GM21423 (cell line): ENCODE data around the gene BCL2A1.
A peak's percentile ranks its signal among the peaks of the same experiment; 100 is the strongest.
"Not testable (repeated sequence)": the region's sequence is repeated elsewhere in the genome, so short reads cannot be mapped to it uniquely, and the experiment has no call there.

Experiments
- ATAC-seq: cut with Tn5 transposase; IDR thresholded peaks from one replicate; pipeline ENCODE4 v1.9.1; 2021; ENCODE audit warnings: mild to moderate bottlenecking, moderate library complexity; ENCODE audit not compliant: unreplicated experiment

The BCL2A1 gene

DNA sequence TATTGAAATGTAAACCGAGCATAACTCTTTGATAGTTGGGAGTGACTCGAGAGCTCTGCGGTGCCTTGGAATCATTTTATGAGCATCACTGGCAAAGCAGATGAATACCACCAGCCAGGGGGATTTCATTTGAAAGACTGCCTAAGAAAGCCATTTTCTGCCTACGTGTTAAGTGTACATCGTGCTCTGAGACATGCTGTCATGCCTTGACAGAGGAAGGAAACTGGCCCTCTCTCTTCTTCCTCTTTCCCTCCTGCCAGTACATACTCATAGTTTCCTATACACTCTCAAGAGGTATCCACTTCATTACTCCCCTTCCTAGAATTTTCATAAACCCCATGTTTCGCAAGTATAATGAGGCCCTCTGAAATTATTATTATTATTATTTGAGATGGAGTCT is 8.8 kb downstream of the BCL2A1 start:
- ATAC-seq: no peak

DNA sequence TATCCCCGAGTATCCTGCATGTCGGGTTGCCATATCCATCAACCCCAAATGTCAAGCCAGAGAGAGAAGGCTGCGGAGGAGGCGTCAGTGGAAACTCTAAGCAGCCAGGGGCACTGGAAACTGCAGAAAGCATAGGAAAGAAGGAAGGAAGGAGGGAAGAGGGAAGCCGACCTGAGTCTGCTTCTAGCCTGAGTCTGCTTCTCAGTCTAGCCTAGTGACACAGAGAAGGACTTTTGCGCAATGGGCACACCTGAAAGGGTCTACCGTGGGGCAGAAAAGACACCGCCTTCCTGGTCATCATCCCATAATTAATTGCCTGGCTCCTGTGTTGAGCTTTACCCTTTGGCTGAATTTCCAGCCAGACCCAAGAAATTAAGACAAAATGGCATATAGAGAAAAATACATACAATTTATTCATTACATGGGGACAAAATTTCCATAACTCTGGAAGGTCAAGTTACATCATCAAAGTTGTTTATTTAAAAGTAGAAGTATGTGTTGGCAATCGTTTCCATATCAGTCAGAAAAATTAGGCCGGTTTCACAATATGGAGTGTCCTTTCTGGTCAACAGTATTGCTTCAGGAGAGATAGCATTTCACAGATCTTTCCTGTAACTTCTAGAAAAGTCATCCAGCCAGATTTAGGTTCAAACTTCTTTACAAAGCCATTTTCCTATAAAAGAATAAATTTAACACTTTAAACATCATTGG is 10.3 kb downstream of the BCL2A1 start:
- ATAC-seq: no peak

DNA sequence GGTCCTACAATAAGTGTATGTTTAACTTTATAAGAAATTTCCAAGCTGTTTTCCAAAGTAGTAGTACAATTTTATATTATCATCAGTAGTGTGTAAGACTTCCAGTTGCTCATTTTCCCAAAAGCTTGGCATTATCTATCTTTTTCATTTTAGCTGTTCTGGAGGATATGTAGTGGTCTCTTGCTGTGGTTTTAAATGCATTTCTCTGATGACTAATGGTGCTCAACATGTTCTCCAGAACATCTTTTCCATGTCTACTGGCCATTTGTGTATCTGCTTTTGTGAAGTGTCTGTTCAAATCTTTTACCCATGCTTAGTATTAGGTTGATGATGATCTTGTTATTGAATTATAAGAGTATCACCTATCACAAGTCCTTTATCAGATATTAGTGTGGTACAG is 13.3 kb downstream of the BCL2A1 start:
- no peak for ATAC-seq

DNA sequence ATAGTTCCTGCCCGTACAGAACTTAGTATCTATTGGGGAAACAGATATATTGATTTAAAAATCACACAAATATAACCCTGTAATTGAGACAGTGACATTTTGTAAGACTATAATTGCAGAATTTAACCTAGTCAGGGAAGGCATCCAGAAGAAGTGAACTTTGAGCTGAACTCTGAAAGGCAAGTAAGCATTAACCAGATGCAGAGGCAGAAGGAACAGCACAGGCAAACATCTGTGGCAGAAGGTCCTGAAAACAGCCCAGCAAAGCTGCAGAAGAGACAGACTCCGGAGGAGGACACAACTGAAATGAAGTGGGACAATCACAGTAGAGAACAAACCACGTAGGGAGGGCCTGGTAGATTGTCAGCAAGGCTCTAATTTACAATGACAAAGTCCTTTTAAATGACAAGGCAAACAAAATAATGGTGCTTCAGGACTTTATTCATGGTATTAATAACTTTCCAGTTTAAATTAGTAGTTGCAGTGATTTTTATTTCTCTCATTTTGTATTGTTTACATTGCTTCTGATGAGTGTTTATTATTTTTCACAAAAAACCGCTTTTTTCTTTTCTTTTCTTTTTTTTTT is 14.5 kb downstream of the BCL2A1 start:
- ATAC-seq: no peak

DNA sequence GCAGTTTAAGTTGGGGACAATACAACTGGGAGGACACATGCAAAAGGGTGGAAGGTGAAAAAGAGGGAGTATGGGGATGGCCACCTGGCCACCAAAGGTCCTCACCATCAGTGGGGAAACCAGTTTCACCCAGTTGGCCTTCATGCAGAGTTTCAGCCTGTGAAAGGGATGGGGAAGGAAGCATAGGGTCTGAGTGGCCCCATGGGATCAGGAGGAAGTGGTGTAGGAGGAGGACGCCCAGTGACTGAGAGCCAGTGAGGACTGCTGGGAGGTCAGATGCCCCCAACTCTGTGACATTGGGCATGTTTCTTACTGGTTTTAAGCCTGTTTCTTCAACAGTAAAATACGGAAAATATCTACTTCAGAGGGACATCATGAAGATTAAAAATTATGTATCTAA is 16.3 kb downstream of the BCL2A1 start:
- no peak for ATAC-seq

DNA sequence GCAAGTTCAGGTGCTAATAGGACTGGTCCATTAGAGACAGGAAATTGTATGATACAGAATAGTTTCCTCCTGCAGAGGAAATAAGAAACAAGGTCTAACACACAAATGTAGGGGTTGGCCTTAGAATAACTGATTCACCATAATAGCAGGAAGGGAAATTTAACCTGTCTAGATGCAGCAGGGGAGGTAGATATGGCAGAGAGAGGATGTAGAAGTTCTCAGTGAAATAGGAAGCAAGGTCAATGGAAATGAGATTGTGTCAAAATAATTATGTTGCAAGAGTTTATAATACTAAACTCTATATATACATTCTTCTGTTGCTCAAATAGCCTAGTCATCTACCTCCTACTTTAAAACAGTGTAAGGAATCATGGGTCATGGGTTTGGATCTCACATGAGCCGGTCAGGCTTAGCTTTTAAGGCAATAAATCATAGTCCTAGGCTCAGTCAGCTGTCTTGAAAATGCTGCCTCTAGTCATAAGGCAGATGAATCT is 17.0 kb downstream of the BCL2A1 start:
- no peak for ATAC-seq

DNA sequence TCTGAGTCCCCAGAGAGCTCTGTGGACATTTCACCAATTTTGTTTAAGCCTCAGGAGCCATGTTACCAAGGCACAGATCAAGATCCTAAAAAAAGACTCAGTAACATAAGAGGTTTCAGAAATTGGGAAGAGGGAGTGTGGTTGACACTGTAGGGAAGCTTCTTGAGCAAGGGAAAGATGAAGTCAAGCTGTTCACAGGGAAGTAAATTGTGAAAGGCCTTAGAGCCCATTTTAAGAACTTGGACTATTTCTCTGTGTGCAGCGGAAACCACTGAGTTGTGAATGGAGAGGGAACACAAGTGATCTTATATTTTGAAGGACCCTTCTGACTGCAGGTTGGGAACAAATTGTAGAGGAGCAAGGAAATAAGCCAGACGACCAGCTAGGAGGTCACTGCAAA is 18.7 kb downstream of the BCL2A1 start:
- ATAC-seq: no peak

DNA sequence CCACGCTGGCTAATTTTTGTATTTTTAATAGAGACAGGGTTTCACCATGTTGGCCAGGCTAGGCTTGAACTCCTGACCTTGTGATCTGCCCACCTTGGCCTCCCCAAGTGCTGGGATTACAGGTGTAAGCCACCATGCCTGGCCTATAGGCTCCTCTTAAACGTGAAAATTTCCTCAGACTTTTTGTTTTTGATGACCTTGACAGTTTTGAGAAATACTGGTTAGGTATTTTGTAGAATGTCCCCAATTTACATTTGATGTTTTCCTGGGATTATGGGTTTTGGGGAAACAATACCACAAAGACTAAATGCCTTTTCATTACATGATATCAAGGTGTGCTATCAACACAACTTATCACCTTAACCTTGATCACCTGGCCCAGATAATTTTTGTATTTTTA is 20.7 kb downstream of the BCL2A1 start:
- no peak for ATAC-seq

DNA sequence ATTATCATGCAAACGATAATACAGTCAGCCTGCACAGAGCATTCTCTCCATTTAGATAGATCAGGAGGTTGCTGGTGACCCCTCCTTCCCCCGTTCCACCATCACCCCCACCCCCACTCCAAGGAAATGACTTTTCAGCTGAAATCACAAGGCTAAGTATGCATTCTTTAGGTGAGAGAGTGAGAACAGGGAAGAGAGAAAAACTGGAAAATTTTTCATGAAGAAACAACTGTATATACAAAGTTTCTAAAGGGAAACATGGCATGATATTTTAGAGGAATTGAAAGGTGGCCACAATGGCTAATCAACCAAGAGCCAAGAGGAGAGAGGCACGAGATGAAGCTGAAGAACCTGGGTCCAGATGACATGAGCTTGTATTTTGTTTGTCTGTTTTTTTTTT is 22.2 kb downstream of the BCL2A1 start:
- ATAC-seq: no peak

DNA sequence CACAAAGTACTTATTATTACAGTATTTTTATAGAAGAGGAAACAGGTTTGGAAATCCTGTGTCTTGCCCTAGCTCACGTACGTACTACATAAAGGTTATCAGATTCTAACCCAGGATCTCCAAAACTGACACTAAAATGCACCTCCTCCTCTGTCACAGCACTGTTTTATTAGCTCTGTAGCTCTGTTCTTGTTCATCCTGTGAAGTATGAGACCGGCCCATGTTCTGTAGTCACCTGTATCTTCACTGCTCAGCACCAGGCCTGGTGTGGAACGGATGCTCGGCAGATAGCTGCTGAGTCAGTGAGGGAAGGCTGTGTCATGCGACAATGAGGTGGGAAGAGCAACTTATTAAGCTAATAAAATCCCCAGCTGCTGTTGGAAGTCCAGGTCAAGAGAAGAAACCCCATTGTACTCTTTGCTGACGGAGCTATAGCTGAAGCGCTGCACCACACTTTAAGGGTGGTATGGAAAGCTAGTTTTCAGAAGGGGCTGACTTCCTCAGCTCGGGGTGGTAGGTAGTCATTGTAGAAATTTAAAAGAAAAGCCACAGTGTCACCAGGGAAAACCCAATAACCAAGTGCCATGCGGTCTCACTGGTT is 22.8 kb downstream of the BCL2A1 start:
- ATAC-seq: peak; percentile 57

DNA sequence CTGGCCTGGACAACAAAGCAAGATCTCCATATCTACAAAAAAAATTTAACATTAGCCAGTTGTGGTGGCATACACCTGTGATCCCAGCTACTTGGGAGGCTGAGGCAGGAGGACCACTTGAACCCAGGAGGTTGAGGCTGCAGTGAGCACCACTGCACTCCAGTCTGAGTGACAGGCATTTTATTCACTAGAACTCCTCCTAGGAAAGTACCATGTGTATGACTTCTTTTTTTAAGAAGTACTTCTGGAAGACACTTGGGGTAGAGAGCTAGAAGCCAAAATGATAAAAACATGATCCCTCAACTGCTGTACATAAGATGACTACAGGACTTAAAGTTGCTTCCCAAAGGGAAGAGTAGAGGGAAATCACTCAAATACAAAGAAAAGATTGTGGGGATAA is 24.0 kb downstream of the BCL2A1 start:
- no peak for ATAC-seq

DNA sequence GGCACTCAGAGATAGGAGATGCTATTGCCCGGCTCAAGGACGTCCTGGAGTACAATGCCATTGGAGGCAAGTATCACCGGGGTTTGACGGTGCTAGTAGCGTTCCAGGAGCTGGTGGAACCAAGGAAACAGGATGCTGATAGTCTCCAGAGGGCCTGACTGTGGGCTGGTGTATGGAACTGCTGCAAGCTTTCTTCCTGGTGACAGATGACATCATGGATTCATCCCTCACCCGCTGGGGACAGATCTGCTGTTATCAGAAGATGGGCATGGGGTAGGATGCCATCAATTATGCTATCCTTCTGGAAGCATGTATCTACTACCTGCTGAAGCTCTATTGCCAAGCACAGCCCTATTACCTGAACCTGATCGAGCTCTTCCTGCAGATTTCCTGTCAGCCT is 26.4 kb downstream of the BCL2A1 start:
- no peak for ATAC-seq

DNA sequence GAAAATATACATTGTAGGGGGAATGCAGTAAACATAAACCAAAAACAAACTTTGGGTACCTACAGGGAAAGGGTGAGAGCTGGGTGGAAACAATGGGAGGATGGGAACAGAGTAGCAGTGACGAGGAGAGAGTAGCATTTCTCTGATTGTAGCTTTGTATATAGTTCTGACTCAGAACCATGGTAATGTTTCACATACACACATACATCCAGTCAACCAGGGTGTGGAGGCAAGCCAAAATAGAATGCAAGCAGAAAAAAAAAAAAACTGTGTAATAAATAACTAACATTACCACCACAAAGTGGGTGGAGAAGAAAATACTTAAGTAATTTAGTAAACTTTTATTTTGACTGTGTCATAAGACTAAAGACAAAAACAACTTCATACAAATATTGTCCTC is 27.2 kb downstream of the BCL2A1 start:
- ATAC-seq: peak; percentile 87

DNA sequence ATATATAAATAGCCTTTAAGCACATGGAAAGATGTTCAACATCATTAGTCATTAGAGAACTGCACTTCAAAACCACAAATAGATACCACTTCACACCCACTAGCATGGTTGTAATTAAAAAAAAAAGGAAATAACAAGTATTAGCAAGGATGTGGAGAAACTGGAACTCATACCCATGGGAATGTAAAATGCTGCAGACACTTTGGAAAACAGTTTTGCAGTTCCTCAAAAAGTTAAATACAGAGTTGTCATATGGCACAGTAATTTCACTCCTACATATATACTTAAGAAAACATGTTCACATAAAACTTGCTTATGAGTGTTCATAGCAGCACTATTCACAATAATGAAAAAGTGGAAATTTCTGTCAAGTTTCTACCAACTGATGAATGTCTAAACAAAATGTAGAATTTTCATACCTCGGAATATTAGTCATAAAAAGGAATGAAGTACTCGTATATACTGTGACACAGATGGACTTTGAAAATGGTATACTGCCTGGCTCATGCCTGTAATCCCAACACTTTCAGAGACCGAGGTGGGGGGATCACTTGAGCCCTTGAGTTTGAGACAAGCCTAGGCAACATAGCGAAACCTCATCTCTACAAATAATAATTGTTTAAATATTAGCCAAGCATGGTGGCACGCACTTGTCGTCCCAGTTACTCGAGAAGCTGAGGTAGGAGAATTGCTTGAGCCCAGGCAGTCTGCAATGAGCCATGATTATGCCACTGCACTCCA is 28.1 kb downstream of the BCL2A1 start:
- no peak for ATAC-seq

DNA sequence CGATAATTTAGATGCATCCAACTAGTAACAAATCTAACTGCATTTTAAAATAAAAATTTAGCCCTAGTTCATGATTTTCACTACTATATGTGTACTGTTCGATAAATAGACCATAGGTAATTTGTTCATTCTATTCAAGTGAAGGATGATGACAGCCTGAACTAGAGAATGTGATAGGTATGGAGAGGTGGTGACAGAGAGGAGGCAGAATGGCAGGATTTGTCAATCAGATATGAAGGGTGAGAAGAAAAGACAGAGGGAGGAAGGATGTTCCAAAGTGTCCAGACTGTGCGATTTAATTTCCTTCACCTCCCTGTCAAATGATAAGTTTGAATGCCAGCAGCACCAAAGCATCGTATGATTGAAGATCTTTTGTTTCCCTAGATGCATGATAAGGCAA is 31.6 kb downstream of the BCL2A1 start:
- no peak for ATAC-seq

DNA sequence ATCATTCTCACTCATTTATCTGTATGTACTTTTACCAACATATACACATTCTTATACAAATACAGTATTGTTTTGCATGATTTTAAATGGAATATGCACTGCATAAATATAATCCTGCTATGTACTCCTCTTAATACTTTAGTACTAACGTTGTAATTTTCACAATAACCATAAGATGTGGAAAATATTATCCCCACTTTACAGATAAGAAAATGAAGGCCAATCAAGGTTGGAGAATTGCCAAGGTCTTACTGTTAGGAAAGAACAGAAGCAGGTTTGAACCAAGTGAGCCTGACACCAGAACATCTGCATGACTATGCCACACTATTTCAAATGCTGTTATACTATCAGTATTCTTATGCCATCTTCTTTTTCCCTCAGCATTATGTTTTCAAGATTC is 32.9 kb downstream of the BCL2A1 start:
- no peak for ATAC-seq

DNA sequence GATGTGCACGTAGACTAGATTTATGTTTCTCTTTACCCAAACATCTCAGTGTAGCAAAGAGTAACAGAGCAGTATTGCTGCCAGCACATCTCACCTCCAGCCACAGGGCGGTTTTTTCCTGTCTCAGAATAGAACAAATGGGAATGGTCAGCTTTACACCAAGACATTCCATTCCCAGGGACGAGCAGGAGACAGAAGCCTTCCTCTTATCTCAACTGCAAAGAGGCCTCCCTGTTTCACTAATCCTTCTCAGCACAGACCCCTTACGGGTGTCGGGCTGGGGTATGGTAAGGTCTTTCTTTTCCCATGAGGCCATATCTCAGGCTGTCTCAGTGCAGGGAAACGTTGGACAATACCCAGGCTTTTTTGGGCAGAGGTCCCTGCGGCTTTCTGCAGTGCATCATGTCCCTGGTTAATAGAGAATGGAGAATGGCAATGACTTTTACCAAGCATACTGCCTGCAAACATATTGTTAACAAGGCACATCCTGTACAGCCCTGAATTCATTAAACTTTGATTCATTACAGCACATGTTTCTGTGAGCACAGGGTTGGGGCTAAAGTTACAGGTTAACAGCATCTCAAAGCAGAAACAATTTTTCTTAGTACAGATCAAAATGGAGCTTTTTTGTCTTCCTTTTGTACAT is 35.3 kb downstream of the BCL2A1 start:
- not testable (repeated sequence) for ATAC-seq

DNA sequence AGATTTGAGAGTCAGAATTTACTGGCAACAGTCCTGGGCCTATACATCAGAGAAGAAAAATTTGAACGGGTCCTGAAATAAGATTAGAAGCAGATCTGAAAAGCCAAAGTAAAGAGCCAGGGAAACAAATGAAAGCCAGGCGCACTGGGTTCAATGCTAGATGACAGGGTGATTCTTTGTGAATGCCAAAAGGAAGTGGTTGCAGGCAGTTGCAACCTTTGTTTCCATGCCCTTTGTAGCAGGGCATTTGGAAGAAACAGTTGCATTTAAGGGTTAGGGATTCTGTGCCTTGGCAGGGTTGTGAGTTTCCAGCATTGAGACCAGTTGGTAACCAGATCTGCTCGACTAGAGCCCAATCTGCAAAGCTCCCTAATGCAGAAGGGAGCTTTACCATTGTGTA is 37.8 kb downstream of the BCL2A1 start:
- no peak for ATAC-seq

DNA sequence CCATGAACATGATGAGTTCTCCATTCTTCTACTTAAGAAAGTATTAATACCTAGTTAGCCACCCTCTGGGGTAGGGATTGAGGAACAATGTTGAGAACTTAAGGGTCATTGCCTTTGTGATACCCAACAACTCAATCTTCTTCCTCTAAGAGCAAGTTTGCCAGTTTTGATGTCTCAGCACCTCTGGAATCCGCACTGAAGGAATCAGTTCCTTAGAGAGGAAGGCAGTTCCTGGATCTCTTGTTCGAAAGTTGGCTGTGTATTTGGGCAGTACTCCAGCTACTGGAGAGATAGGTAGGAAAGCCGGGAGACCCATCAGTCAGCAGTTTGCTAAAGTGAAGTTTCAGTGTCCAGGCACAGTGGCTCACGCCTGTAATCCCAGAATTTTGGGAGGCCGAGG is 38.5 kb downstream of the BCL2A1 start:
- no peak for ATAC-seq

DNA sequence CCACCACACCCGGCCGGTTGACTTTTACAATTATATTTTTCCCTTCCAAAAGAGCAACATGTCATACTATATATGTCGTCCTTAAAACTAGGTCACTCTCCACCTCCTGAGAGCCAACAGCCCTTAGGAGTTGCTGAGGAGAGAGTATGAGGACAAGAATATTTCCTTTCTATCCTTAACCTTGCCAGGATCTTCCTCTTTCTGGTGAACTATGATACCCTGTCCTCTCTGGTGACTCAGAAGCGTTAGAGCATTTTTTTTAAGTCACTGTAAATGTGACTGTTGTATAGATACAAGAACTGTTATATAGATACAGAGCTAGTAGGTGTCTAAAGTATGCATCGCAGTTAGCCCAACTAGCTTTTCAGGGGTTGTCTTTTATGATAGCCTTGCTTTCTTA is 40.5 kb downstream of the BCL2A1 start:
- no peak for ATAC-seq

DNA sequence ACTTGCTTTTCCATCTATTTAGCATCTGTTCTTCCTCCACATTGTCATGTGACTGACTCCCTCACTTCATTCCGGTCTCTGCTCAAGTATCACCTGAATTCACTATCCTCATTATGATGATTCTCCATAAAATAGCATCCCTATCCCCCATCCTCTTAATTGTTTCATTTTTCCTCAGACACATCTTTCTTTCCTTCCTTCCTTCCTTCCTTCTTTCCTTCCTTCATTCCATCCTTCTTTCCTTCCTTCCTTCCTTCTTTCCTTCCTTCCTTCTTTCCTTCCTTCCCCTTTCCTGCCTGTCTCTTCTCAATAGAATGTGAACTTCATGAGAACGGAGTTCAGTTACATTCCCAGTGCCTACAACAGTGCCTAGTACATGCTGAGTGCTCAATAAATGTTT is 41.6 kb downstream of the BCL2A1 start:
- ATAC-seq: no peak
